ENCODE measurements around the gene RGP1. TPM values are rescaled to one million over a fixed set of nuclear protein-coding genes. Genes with fewer than 3 reads are reported as not detected.
A peak's percentile ranks its signal among the peaks of the same experiment; 100 is the strongest.

RGP1 gene
- total RNA-seq, 1 experiment from 2014 or later: 25.1 TPM

DNA sequence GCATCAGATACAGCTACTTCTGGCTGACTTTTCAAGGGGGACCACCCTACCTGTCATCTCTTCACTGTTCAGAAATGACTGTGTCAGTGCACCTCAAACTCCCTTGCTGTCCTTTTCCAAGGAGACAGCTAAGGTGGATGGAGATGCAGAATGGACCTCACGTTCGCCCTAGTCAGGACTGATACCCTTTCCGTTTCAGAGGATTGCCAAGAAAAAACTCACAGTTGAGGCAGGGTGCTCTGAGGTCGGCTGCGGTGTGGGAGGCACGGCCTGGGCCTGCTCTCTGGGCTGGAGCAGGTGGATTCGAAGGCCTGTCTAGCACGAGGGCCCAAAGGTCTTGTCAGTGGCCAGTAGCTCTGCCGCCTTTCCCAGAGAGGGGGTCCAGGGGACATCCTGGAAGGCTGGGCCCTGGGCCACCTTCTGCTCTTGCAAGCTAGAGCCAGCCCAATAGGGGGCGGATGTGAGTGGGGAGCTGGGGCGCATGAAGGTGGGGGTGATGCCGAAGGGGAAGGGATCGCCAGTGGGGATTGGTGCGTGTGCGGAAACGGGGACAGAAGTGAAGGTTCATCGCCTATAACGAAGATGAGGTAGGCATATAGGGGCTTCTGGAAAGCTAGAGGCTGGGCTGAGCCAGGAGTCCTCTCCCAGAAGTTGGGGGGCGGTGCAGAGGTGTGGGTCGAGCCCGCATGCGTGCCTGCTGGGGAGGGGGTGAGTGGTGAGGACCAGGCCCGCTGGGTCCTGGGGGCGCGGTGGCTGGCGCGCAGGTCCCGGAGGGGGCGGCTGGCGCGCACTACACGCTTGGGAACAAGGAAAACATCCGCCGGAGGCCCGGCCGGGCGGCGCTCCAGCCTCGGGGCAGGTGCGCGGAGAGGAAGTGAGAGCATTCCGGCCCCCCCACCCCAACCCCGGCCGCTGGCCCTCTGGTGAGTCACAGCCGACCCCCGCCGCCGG is 7.5 kb downstream of the RGP1 start:
- no peaks in the 10 kb centered on the region for H4K20me1 ChIP-seq (ENCODE audit: insufficient read depth)
- TF ChIP-seq EZH2 (IDR thresholded peaks at IDR 0.05; ENCODE audit: low read depth) (no peak), CTCF (conservative IDR thresholded peaks at IDR 0.05) (peak; percentile 68)
- ChIA-PET CTCF (interaction anchor here (0.5 kb wide), 1 partner anchor 732 kb away, joined by 3 read pairs; no protein-coding TSS in a partner anchor), POLR2A (ENCODE audit: unreplicated experiment) (interaction anchor here (0.6 kb wide), 1 partner anchor 44 kb away, joined by 4 read pairs; no protein-coding TSS in a partner anchor)
- no peaks in the 10 kb centered on the region for H3K36me3 ChIP-seq (ENCODE audit: low read depth)
- H3K9me2 ChIP-seq (ENCODE audit: insufficient read depth): no peaks in the 10 kb centered on the region
- peak overlapping the region; percentile 91 for H3K27ac ChIP-seq
- DNase-seq: peak; percentile 42 to 57
- peak overlapping the region; percentile 94 for H3K4me2 ChIP-seq
- no peaks in the 10 kb centered on the region for H3K9me3 ChIP-seq (ENCODE audit: insufficient read depth, low read depth)
- H3F3A ChIP-seq (ENCODE audit: insufficient read depth, low read depth): peaks cover 29% of the 10 kb centered on the region
- no peaks in the 10 kb centered on the region for H3K27me3 ChIP-seq (ENCODE audit: insufficient read depth, low read depth)
- TSS peak; percentile 51 for BruUV-seq (replicated peaks)
- H3K79me2 ChIP-seq (ENCODE audit: low read depth): peaks cover 33% of the 10 kb centered on the region
- peak overlapping the region; percentile 85 for H2AFZ ChIP-seq
- H3K4me1 ChIP-seq (replicated peaks; ENCODE audit: insufficient read depth): peaks cover 17% of the 10 kb centered on the region
- intact Hi-C loops (cut with micrococcal nuclease; ENCODE audit: unreplicated experiment): no loop called here
- H3K4me3 ChIP-seq: peak overlapping the region; percentile 90

GRCh38 chr9:35757226-35757891 is 8.3 kb downstream of the RGP1 start:
- H3K27me3 ChIP-seq (ENCODE audit: insufficient read depth, low read depth): no peaks in the 10 kb centered on the region
- intact Hi-C loops (cut with micrococcal nuclease; ENCODE audit: unreplicated experiment): no loop called here
- no peak for TF ChIP-seq EZH2 (IDR thresholded peaks at IDR 0.05; ENCODE audit: low read depth)
- TF ChIP-seq CTCF (conservative IDR thresholded peaks at IDR 0.05): no peak
- H3K27ac ChIP-seq: peak overlapping the region; percentile 91
- H3K79me2 ChIP-seq (ENCODE audit: low read depth): peaks cover 38% of the 10 kb centered on the region
- H3K9me3 ChIP-seq (ENCODE audit: insufficient read depth, low read depth): no peaks in the 10 kb centered on the region
- no TSS peak for BruUV-seq (replicated peaks)
- no peaks in the 10 kb centered on the region for H4K20me1 ChIP-seq (ENCODE audit: insufficient read depth)
- peaks cover 17% of the 10 kb centered on the region for H3K4me1 ChIP-seq (replicated peaks; ENCODE audit: insufficient read depth)
- ChIA-PET POLR2A (ENCODE audit: unreplicated experiment) (interaction anchor here (0.6 kb wide), 1 partner anchor 45 kb away, joined by 4 read pairs; no protein-coding TSS in a partner anchor), CTCF (no interaction called here)
- peak overlapping the region; percentile 90 for H3K4me3 ChIP-seq
- H2AFZ ChIP-seq: peak overlapping the region; percentile 85
- no peaks in the 10 kb centered on the region for H3K9me2 ChIP-seq (ENCODE audit: insufficient read depth)
- no peaks in the 10 kb centered on the region for H3K36me3 ChIP-seq (ENCODE audit: low read depth)
- H3F3A ChIP-seq (ENCODE audit: insufficient read depth, low read depth): peaks cover 29% of the 10 kb centered on the region
- peak; percentile 49 to 57 for DNase-seq
- H3K4me2 ChIP-seq: peak overlapping the region; percentile 94

GRCh38 chr9:35757892-35758275 is 8.8 kb downstream of the RGP1 start:
- H3K4me3 ChIP-seq: peak overlapping the region; percentile 90
- no peaks in the 10 kb centered on the region for H3K36me3 ChIP-seq (ENCODE audit: low read depth)
- POLR2A ChIA-PET (ENCODE audit: unreplicated experiment): no interaction called here
- peaks cover 17% of the 10 kb centered on the region for H3K4me1 ChIP-seq (replicated peaks; ENCODE audit: insufficient read depth)
- H2AFZ ChIP-seq: no peak overlapping the region
- H3K9me3 ChIP-seq (ENCODE audit: insufficient read depth, low read depth): no peaks in the 10 kb centered on the region
- peaks cover 29% of the 10 kb centered on the region for H3F3A ChIP-seq (ENCODE audit: insufficient read depth, low read depth)
- no peaks in the 10 kb centered on the region for H4K20me1 ChIP-seq (ENCODE audit: insufficient read depth)
- peaks cover 38% of the 10 kb centered on the region for H3K79me2 ChIP-seq (ENCODE audit: low read depth)
- peak overlapping the region; percentile 94 for H3K4me2 ChIP-seq
- no TSS peak for BruUV-seq (replicated peaks)
- CTCF ChIA-PET: no interaction called here
- H3K27ac ChIP-seq: peak overlapping the region; percentile 91
- H3K9me2 ChIP-seq (ENCODE audit: insufficient read depth): no peaks in the 10 kb centered on the region
- intact Hi-C loops (cut with micrococcal nuclease; ENCODE audit: unreplicated experiment): no loop called here
- TF ChIP-seq CTCF (conservative IDR thresholded peaks at IDR 0.05) (no peak), EZH2 (IDR thresholded peaks at IDR 0.05; ENCODE audit: low read depth) (no peak)
- H3K27me3 ChIP-seq (ENCODE audit: insufficient read depth, low read depth): no peaks in the 10 kb centered on the region
- DNase-seq: no peak
